Activated CD8-positive, alpha-beta memory T cell treated with anti-CD3 and anti-CD28 coated beads for 24 hours (primary cell): ENCODE measurements around the gene FAM3D.

Source experiments
- DNase-seq: peaks from one replicate; pipeline ENCODE4 v3.0.0-alpha.2; 2020

Gene FAM3D

GRCh38 chr3:58652624-58653023 is 13.9 kb downstream of the FAM3D start:
- no peak for DNase-seq

- no peak for DNase-seq
Observed at GRCh38 chr3:58651276-58651675, 15.3 kb downstream of the FAM3D start.

GRCh38 chr3:58647381-58648141 is 19.0 kb downstream of the FAM3D start:
- DNase-seq: no peak

- no peak for DNase-seq
Observed at GRCh38 chr3:58646503-58646902, 20.1 kb downstream of the FAM3D start.

GRCh38 chr3:58645726-58646125 is 20.8 kb downstream of the FAM3D start:
- no peak for DNase-seq

GRCh38 chr3:58642846-58643245 is 23.7 kb downstream of the FAM3D start:
- DNase-seq: no peak

GRCh38 chr3:58640700-58641372 is 25.7 kb downstream of the FAM3D start:
- DNase-seq: peak; percentile 80

GRCh38 chr3:58639842-58640241 is 26.7 kb downstream of the FAM3D start:
- no peak for DNase-seq

GRCh38 chr3:58639001-58639400 is 27.6 kb downstream of the FAM3D start:
- no peak for DNase-seq

GRCh38 chr3:58638591-58638990 is 28.0 kb downstream of the FAM3D start:
- no peak for DNase-seq

- no peak for DNase-seq
Observed at GRCh38 chr3:58637509-58637908, 29.1 kb downstream of the FAM3D start.

GRCh38 chr3:58635371-58636285 is 30.9 kb downstream of the FAM3D start:
- no peak for DNase-seq

- no peak for DNase-seq
Observed at GRCh38 chr3:58633157-58633865, 33.3 kb downstream of the FAM3D start.

GRCh38 chr3:58631742-58632141 is 34.8 kb downstream of the FAM3D start:
- DNase-seq: no peak

GRCh38 chr3:58630710-58631092 is 35.9 kb downstream of the FAM3D start:
- DNase-seq: no peak

GRCh38 chr3:58630076-58630709 is 36.4 kb downstream of the FAM3D start:
- DNase-seq: peak; percentile 83

GRCh38 chr3:58629629-58630028 is 36.9 kb downstream of the FAM3D start:
- no peak for DNase-seq

- no peak for DNase-seq
Observed at GRCh38 chr3:58628823-58629562, 37.6 kb downstream of the FAM3D start.

- no peak for DNase-seq
Observed at GRCh38 chr3:58627941-58628340, 38.6 kb downstream of the FAM3D start.

GRCh38 chr3:58627570-58627885 is 39.0 kb downstream of the FAM3D start:
- no peak for DNase-seq

GRCh38 chr3:58626841-58627569 is 39.6 kb downstream of the FAM3D start:
- no peak for DNase-seq
